ENCODE measurements around the gene ZNF526. TPM values are rescaled to one million over a fixed set of nuclear protein-coding genes. Genes with fewer than 3 reads are reported as not detected.

ZNF526 gene
- total RNA-seq, 2 donors from 2014 or later = 15.7 to 16.0 TPM

DNA sequence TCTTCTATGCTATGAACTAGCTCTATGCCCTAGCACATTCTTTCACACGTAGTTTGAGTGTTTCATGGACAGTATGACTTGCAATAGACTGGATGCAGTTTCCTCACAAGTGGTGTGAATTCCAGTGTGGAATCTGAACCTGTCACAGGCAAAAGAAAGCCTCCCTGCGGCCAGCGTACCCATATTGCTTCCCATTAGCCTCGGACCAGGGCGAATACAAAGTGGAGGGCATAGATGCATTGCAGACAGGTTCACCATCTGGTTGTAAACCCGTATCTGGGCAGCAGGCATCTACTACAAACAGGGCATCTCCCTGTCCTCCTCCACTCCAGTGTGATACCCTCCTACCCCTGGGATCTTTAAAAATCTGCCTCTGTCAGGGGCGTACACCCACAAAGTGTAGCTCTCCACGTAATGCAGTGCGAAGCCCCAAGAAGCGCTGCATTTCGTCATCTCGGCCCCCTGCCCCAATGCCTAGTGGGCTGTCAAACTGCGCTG lies 47.6 kb downstream of the ZNF526 start:
- WGBS, 2 experiments (ENCODE audit: insufficient coverage in 1 of 2, insufficient read length in 1 of 2) = 19 to 22% methylated on average over 13 of the region's 13 CpGs
- peaks cover 5% of the 10 kb centered on the region for H3K36me3 Mint-ChIP-seq (ENCODE audit: low read depth)
- peaks cover 25% of the 10 kb centered on the region for H3K4me1 Mint-ChIP-seq
- Histone ChIP-seq H3K27me3 (ENCODE audit: control insufficient read depth, insufficient read depth, low read length, poor library complexity, severe bottlenecking) (no peaks in the 10 kb centered on the region), H3K36me3 (ENCODE audit: control insufficient read depth, insufficient read depth, low read length) (no peaks in the 10 kb centered on the region), H3K27ac (ENCODE audit: low read depth, low read length) (peak overlapping the region; percentile 9), H3K9ac (ENCODE audit: extremely low read depth, low read length, poor library complexity, severe bottlenecking) (peak overlapping the region; percentile 95), H3K4me1 (ENCODE audit: control insufficient read depth, insufficient read depth, low read length) (peaks cover 4% of the 10 kb centered on the region), H3K4me3 (ENCODE audit: low read length) (peak overlapping the region; percentile 88), H3K9me3 (ENCODE audit: control insufficient read depth, low read length) (no peaks in the 10 kb centered on the region)
- H3K27me3 Mint-ChIP-seq (ENCODE audit: insufficient read depth) = peaks cover 3% of the 10 kb centered on the region
- H3K4me3 Mint-ChIP-seq = no peak overlapping the region
- DNase-seq = no peak
- H3K9me3 Mint-ChIP-seq = no peaks in the 10 kb centered on the region
- H3K27ac Mint-ChIP-seq = no peak overlapping the region
- TF ChIP-seq, protein P1, sequence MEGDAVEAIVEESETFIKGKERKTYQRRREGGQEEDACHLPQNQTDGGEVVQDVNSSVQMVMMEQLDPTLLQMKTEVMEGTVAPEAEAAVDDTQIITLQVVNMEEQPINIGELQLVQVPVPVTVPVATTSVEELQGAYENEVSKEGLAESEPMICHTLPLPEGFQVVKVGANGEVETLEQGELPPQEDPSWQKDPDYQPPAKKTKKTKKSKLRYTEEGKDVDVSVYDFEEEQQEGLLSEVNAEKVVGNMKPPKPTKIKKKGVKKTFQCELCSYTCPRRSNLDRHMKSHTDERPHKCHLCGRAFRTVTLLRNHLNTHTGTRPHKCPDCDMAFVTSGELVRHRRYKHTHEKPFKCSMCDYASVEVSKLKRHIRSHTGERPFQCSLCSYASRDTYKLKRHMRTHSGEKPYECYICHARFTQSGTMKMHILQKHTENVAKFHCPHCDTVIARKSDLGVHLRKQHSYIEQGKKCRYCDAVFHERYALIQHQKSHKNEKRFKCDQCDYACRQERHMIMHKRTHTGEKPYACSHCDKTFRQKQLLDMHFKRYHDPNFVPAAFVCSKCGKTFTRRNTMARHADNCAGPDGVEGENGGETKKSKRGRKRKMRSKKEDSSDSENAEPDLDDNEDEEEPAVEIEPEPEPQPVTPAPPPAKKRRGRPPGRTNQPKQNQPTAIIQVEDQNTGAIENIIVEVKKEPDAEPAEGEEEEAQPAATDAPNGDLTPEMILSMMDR (conservative IDR thresholded peaks at IDR 0.05) = no peak

DNA sequence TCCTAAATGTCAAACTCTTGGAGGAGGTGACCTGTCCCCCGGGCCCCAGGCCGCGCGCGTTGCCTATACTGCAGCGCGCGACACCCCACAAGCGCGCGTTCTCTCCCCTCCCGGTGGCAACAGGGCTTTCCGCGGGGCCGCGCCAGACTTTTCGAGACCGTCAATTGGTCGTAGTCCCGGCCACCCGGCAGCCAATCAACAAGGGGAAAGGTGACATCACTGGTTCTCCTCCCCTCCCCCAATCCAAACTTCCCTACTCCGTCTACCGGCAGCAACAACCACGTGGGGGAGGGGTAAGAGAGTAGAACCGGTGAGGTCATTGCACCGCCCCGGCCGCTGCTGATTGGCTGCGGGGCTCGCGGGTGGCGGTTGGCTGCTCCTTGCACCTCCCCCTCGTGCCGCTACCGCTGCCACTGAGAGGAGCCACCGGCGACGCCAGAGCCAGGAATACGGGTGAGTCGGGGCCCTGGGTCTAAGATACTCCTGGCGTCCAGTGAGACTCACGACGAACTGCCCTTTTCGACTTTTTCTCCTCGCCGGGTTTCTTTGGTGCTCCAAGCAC lies 48.1 kb downstream of the ZNF526 start:
- TF ChIP-seq, protein P1 (conservative IDR thresholded peaks at IDR 0.05) = no peak
- Histone ChIP-seq H3K9ac (ENCODE audit: extremely low read depth, low read length, poor library complexity, severe bottlenecking) (peak overlapping the region; percentile 95), H3K27ac (ENCODE audit: low read depth, low read length) (peak overlapping the region; percentile 98), H3K4me1 (ENCODE audit: control insufficient read depth, insufficient read depth, low read length) (peaks cover 4% of the 10 kb centered on the region), H3K9me3 (ENCODE audit: control insufficient read depth, low read length) (no peaks in the 10 kb centered on the region), H3K36me3 (ENCODE audit: control insufficient read depth, insufficient read depth, low read length) (no peaks in the 10 kb centered on the region), H3K27me3 (ENCODE audit: control insufficient read depth, insufficient read depth, low read length, poor library complexity, severe bottlenecking) (no peaks in the 10 kb centered on the region), H3K4me3 (ENCODE audit: low read length) (peak overlapping the region; percentile 88)
- Mint-ChIP-seq H3K4me1 (peaks cover 25% of the 10 kb centered on the region), H3K27ac (no peak overlapping the region), H3K27me3 (ENCODE audit: insufficient read depth) (peaks cover 3% of the 10 kb centered on the region), H3K36me3 (ENCODE audit: low read depth) (peaks cover 5% of the 10 kb centered on the region), H3K9me3 (no peaks in the 10 kb centered on the region), H3K4me3 (no peak overlapping the region)
- WGBS, 2 experiments (ENCODE audit: insufficient coverage in 1 of 2, insufficient read length in 1 of 2) = 0 to 1% methylated on average over 24 to 42 of the region's 46 CpGs
- DNase-seq = peak; percentile 99

DNA sequence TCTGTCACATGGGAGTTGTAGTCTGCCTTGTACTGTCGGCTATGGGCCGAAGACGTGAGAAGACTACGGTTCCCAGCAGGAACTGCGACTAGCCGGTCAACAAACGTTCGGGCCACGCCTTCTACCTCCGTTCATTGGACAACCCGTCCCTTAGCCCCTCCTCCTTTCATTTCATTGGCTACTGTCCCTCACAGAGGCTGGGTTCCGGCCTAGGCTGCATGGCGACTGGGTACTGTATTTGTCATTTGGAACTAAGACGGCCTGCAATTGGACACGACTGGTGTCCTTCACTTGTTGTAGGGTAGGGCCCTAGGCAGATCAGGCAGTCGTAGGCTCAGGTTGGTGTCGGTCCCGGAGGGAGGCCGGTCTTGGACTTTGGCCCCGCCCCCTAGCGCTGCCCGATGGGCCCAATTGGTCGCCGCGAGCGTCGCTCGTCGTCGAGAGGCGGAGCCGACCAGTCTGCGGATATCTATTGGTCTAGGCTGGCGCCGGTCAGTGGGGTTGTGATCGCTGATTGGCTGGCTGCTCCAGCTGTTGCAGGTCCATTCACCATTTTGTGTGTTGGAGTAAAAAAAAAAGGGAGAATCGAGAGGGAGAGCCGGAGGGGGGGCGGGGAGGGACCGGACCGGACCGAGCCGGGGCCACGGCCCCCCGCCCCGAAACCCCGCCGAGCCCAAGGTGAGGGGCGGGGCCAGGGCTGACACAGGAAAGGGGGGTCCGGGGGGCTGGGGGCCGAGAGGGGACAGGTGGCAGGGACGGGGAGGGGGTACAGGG lies 48.8 kb downstream of the ZNF526 start, which contains the start of gene CIC:
CIC (plus strand) TSS at position 549 of the 774 bp plus-strand sequence. CDS start 2,532 bp downstream, outside the sequence.
- H3K4me3 ChIP-seq (ENCODE audit: low read length) = peak within 1 kb of the TSS; percentile 88
- TF ChIP-seq, protein P1 (conservative IDR thresholded peaks at IDR 0.05) = no peak
- Mint-ChIP-seq H3K27me3 (ENCODE audit: insufficient read depth) (peaks cover 2% of the 10 kb centered on the region), H3K9me3 (no peaks in the 10 kb centered on the region), H3K27ac (peak within 1 kb of the TSS; percentile 76), H3K4me3 (no peak within 1 kb of the TSS), H3K36me3 (ENCODE audit: low read depth) (peaks cover 10% of the 10 kb centered on the region), H3K4me1 (peaks cover 25% of the 10 kb centered on the region)
- no peaks in the 10 kb centered on the region for H3K27me3 ChIP-seq (ENCODE audit: control insufficient read depth, insufficient read depth, low read length, poor library complexity, severe bottlenecking)
- H3K9me3 ChIP-seq (ENCODE audit: control insufficient read depth, low read length) = no peaks in the 10 kb centered on the region
- peak; percentile 100 for DNase-seq
- H3K9ac ChIP-seq (ENCODE audit: extremely low read depth, low read length, poor library complexity, severe bottlenecking) = peak within 1 kb of the TSS; percentile 95
- H3K27ac ChIP-seq (ENCODE audit: low read depth, low read length) = peak within 1 kb of the TSS; percentile 98
- 0% methylated on average over 30 to 49 of the region's 52 CpGs for WGBS, 2 experiments (ENCODE audit: insufficient coverage in 1 of 2, insufficient read length in 1 of 2)
- H3K4me1 ChIP-seq (ENCODE audit: control insufficient read depth, insufficient read depth, low read length) = peaks cover 4% of the 10 kb centered on the region
- peaks cover 2% of the 10 kb centered on the region for H3K36me3 ChIP-seq (ENCODE audit: control insufficient read depth, insufficient read depth, low read length)
